ENCODE measurements around the gene UBE3D. TPM values are rescaled to one million over a fixed set of nuclear protein-coding genes. Genes with fewer than 3 reads are reported as not detected.

The UBE3D gene
- total RNA-seq, 2 experiments from 2014 or later, result 4.4 to 5.0 TPM

GRCh38 chr6:82843291-82843885 is 222.3 kb downstream of the UBE3D start:
- CTCF ChIA-PET, result no interaction called here
- ATAC-seq (no peak), DNase-seq (no peak)
- no peak overlapping the region for H3K27ac Mint-ChIP-seq
- no peaks in the 10 kb centered on the region for H3K4me1 Mint-ChIP-seq (ENCODE audit: low read depth)
- H3K36me3 Mint-ChIP-seq (ENCODE audit: low read depth), result no peaks in the 10 kb centered on the region
- no peaks in the 10 kb centered on the region for H3K9me3 Mint-ChIP-seq (ENCODE audit: insufficient read depth)
- no peaks in the 10 kb centered on the region for H3K27me3 Mint-ChIP-seq (ENCODE audit: low read depth)
- no peak overlapping the region for H3K4me3 Mint-ChIP-seq
- POLR2A ChIA-PET, result no interaction called here

- DNase-seq, result no peak
- Mint-ChIP-seq H3K9me3 (ENCODE audit: insufficient read depth) (no peaks in the 10 kb centered on the region), H3K27me3 (ENCODE audit: low read depth) (no peaks in the 10 kb centered on the region), H3K27ac (no peak overlapping the region), H3K4me3 (no peak overlapping the region), H3K4me1 (ENCODE audit: low read depth) (no peaks in the 10 kb centered on the region), H3K36me3 (ENCODE audit: low read depth) (no peaks in the 10 kb centered on the region)
- CTCF ChIA-PET, result no interaction called here
- POLR2A ChIA-PET, result no interaction called here
- no peak for ATAC-seq
Observed at GRCh38 chr6:82842721-82843120, 222.9 kb downstream of the UBE3D start.

Other genes with a start within 250 kb of the UBE3D start
- gene DOP1A, start 1.8 kb upstream of the UBE3D start, total RNA-seq, result 10 to 100 TPM; 14.9 to 18.9 TPM
- 1 to 10 TPM; 9.3 to 10.0 TPM for gene PGM3, start 127.4 kb upstream of the UBE3D start, total RNA-seq
- gene RWDD2A, start 127.5 kb upstream of the UBE3D start, total RNA-seq, result under 1 TPM; 0.57 to 0.87 TPM

Data from activated CD8-positive, alpha-beta T cell treated with anti-CD3 and anti-CD28 coated beads, Interleukin-2, amount 10 ng/mL, durations not matched to agents 7 days and 5 days (primary cell).